GM18526 (cell line): ENCODE measurements around the gene TIMM10B.

Source experiments
- POLR2A ChIP-seq: IDR thresholded peaks from 3 replicates; pipeline ENCODE4 v1.6.1; 2011; ENCODE audit not compliant: insufficient read length; ENCODE audit errors: extremely low read depth

Gene TIMM10B, protein sequence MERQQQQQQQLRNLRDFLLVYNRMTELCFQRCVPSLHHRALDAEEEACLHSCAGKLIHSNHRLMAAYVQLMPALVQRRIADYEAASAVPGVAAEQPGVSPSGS

GRCh38 chr11:6481012-6481923, at the start of gene TIMM10B, which contains the start of gene ARFIP2:
Gene TIMM10B (plus strand): TSS chr11:6481501. CDS start chr11:6481517, 16 bp downstream.
Gene ARFIP2 (minus strand): TSS chr11:6481331. CDS start chr11:6480421, 910 bp downstream.
- TF ChIP-seq POLR2A = peak; percentile 95

DNA sequence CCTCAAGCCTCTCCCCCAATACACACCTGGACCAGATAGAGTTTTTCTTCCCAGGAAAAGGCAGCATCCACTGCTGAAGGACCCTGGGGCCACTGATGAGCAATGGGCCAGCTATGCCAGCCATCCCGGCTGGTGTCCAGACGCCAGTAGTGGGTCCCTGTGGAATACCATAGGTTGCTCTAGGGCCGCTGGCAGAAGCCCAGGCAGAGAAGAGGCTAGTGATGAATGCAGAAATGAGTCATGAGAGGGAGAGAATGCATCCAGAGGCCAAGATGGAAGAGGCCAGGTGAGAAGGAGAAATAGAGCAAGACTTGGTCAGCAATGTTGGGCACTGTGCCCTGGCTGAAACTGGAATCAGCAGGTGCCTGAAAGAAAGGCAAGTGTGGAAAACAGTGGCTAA, 49.4 kb upstream of the TIMM10B start:
- no peak for TF ChIP-seq POLR2A

- TF ChIP-seq POLR2A = no peak
These were observed 47.2 kb upstream of the TIMM10B start for GRCh38 chr11:6433998-6434660.

GRCh38 chr11:6437423-6437822, 43.9 kb upstream of the TIMM10B start:
- no peak for TF ChIP-seq POLR2A

- no peak for TF ChIP-seq POLR2A
These were observed 43.3 kb upstream of the TIMM10B start for GRCh38 chr11:6437993-6438392.

DNA sequence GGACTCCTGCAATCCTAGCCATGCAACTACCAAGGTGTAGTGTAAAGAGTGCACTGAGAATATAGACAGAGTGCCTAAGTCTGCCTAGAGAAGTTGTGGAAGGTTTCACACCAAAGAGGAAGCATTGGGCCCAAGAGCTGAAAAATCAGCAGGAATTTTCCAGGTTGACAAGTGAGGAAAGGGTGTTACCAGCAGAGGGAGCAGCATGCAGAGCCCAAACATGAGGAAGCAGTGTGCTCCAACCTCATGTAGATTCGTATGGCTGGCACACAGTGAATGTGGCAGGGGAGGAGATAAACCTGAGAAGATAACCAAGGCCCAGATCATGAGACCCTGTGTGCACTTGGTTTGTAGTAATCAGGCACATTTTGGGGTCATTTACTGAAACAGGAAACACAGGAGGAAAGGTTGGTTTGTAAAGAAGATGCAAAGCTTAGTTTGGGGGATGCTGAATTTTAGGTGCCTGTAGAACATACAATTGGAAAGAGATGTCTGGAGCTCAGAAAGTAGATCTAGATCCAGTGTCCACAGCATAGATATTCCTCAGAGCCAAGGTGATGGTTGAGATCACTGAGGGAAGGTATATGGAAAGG, 42.2 kb upstream of the TIMM10B start:
- TF ChIP-seq POLR2A = no peak

DNA sequence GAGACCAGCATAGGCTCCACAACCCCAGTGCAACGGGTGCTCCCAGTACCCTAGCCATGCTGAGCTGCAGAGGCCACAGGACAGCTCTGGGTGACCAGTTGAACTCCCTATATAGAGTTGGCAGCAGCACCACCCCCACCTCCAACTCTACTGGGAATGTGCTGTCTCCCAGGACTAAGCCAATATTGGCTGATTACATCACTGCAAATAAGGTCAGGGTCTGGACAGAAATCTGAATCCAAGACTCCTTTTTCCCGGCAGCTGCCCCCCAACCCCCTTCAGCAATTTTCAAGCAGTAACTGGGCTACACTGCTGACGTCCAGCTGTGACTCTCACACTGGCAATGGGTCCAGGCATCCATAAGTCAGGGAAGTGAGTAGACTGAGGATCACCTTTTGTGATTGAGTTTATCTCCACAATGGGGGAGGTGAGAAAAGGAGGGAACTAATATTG, 40.4 kb upstream of the TIMM10B start, which contains the start of gene HPX:
TSS of gene HPX (minus strand) at position 82 of the 453 bp plus-strand sequence. CDS start at position 58, 24 bp downstream.
- TF ChIP-seq POLR2A = no peak

GRCh38 chr11:6442441-6442840, 38.9 kb upstream of the TIMM10B start:
- TF ChIP-seq POLR2A = no peak

DNA sequence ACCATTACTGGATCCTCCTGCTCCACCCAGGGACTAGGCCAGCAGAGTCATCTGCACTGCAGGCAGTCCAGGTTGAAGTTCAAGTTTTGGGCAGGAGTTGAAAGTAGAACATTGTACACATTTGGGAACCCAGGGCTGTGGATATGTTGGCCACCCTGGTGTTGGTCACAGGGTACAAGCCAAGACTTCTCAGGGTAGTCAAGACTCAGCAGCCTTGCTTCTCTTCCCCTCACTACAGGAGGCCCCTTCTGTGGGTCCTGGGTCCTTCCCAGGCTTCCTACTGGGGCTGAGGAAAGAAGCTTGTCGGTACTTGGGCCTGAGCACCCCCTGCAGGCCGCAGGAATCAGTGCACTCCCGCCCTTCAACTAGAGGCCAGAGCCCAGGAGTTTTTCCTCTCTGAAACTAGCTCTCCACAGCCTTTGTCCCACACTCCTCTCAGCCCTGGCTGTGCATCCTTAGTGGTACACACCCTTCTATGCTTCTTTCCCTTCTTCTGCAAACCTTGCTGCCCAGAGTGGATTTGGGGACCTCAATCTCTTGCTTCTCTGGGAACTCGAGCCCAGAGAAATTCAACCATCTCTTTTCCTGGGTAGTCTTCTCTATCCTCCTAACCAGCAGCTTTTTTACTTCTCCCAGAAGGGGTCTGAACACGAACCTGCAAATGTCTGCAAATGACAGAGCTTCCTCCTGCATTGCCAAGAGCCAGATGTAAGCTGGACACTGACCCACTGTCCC, 37.9 kb upstream of the TIMM10B start:
- no peak for TF ChIP-seq POLR2A

DNA sequence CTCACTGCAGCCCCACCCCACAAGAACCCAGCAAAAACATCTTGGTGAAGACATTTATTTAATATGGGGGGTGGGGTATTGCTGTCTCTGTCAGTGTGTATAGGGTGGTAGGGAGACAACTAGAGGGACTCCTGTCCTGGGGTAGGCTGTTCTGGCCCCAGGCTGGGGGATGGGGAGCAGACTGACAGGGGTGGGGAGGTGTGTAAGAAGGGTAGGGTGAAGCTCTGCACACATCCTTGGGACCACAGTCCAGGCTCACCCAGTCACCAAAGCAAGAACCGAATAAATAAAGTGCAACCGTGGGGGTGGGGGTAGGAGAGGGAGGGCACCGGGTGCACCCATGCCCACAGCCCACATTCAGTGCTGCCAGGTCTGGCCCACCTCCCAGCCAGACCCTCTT, 32.7 kb upstream of the TIMM10B start:
- no peak for TF ChIP-seq POLR2A

DNA sequence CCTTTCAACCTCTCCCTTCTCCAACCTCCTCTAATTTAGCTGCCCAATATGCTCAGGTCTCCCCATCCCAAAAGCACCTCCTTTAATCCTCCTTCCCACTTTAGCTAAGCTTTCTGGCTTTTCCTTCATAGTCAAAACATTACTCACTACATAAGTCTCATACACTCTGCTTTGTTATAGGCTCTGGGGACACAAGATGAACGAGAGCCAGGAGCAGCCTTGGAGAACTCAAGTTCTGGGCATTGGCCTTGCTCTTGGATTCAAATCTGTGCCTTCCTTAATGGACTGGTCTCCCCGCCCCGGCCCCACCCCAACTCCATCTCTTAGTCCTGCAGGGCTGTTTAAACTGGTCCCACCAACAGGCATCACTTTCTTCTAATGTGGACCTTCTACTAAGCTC, 29.1 kb upstream of the TIMM10B start:
- no peak for TF ChIP-seq POLR2A

GRCh38 chr11:6453152-6453551, 28.1 kb upstream of the TIMM10B start:
- TF ChIP-seq POLR2A = no peak

GRCh38 chr11:6455070-6455469, 26.2 kb upstream of the TIMM10B start:
- no peak for TF ChIP-seq POLR2A

GRCh38 chr11:6456361-6457073, 24.8 kb upstream of the TIMM10B start:
- no peak for TF ChIP-seq POLR2A
